T-helper 1 cell (primary cell): ENCODE results near the gene PGM2.

Source experiments
- DNase-seq, 5 donors: peaks; one replicate each; pipeline ENCODE4 v3.0.0-alpha.2; 2012 to 2020

Gene PGM2

DNA sequence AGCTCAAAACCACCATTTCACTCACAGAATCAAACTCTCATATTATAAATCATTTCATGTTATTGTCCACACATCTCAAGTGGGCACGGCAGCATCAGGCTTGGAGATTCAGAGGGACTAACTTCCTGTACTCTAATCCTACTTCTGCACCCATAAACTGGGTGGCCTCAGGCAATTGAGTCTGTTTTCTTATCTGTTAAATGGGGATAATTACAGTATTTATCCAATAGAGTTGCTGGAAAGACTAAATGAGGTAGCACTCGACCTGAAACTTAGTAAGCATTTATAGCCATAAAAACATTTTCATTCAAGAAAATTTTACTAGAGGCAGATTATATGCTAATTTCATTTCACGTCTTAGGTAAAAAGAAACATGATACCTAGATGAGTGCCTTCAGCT, 77.4 kb downstream of the PGM2 start:
- no peak for DNase-seq

DNA sequence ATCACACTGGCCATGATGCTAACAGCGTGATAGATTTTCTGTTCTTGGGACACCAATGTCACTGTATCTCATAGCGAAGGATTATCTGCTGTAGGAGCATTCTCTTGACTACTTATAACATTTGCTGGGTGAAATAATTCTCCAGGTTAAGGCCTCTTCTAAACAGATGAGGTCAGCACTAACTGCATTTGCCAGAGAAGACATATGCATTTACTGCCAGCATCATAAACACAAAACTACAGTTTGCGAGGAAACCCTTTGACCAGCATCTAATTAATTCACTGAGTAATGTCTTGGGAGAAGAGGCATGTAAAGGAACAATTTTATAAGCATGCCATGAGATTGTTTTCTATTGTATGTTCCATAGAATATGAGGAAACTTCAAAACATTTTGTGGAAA, 78.3 kb downstream of the PGM2 start:
- no peak for DNase-seq

DNA sequence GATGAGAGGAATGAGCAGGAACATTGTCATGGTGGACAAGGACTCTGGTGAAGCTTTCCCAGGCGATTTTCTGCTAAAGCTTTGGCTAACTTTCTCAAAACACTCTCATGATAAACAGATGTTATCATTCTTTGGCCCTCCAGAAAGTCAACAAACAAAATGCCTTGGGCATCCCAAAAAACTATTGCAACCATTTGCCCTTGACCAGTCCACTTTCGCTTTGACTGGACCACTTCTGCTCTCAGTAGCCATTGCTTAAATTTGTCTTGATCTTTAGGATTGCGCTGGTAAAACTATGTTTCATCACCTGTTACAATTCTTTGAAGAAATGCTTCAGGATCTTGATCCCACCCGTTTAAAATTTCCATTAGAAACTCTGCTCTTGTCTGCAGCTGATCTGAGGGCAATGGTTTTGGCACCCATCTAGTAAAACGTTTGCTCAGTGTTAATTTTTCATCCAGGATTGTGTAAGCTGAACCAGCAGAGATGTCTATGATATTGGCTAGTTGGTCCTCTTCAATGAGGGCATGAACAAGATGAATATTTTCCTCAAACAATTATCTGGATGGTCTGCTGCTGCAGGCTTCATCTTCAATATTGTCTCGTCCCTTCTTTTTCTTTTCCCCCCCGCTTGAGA, 79.2 kb downstream of the PGM2 start:
- DNase-seq, result no peak

DNA sequence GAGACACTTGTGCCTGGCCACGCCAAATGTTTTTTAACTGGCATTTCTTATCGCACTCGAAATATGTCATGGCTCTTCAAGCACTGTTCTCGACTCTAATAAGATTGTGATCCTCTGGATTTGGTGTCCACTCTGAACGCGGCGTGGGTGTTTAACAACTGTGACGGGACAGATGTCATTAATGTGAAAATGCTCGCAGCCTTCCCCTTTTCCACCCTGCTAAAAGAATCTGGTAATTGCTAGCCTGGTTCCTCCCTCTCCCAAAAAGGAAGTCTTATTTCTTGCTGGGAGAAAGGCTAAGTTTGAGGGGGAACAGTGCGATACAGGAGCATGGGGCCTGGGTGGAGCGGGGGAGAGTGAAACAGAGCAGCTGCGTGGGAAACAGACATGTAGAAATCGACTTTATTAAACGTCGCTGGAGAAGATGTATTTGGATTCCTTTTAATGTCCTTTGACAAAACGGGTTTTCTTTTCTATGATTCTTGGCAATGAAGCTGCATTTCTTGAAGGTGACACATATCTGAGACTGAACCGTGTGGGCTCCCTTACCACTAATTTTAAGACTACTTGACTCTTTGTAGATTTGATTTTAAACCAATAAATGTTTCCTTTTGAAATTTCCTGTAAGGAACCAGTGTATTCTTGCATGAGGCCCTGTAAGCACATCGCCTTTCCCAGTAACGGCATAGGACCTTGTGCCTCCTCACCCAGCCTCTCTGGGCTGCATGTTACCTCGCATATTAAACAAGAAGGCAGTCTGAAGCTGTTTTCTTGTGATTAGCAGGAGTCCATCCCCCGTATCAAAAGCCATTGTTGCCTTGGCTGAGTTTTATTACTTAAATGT, 82.2 kb downstream of the PGM2 start:
- DNase-seq, result no peak

DNA sequence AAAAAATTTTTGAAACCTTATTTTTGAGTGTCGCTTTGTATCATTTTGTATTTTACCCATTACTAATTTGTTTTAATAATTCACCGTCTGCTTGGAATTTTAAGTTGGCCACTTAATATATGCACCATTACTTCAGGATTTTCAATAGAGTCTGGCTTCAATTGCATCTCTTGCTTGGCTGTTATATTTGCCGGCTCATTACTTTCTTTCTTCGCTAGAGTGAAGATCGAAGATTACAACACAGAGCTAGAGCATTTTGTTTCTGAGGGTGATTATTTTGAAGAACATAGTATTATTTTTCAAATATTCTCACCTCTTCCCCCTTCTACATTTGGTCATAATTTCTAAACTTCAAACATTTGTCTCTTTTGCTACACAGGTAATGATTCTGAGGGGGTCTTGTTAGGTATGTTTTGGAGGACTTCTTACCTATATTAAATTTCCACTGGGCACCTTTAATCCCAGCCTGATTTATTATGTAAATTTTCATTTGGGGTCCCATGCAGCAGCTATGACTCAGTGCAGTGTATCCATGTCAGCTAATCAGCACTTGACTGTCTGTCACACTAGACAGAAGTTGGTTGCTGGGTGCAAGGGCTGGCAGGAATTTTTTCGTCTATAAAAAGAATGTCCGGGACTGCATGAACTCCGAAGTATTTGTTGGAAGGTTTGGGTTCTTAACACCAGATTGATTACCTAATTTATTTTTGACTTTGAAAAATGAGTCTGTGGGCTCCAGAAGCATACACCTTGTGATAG, 83.0 kb downstream of the PGM2 start:
- no peak for DNase-seq

DNA sequence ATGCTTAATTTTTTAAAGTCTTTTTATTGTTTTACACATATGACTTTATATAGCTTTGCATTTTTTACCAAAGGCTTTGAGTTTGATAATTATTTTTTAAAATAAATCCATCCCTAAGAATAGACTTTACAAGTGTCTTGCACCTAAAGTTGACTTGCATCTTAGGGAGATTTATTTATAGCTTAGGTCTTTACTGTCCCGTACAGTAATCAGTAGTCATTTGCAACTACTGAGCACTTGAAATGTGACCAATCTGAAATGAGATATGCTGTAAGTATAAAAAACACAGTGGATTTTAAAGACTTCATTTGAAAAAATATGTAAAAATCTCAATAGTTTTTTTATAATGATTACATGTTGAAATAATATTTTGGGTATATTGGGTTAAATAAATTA, 83.6 kb downstream of the PGM2 start:
- no peak for DNase-seq
